CD4-positive, alpha-beta T cell treated with Interleukin-17A for 4 hours (primary cell): Measurements from ENCODE around the gene CLEC4M.
A peak's percentile ranks its signal among the peaks of the same experiment; 100 is the strongest.

Source experiments
- DNase-seq: peaks from one replicate; pipeline ENCODE4 v3.0.0-alpha.2; 2020; ENCODE audit warnings: mixed read lengths

The CLEC4M gene, protein sequence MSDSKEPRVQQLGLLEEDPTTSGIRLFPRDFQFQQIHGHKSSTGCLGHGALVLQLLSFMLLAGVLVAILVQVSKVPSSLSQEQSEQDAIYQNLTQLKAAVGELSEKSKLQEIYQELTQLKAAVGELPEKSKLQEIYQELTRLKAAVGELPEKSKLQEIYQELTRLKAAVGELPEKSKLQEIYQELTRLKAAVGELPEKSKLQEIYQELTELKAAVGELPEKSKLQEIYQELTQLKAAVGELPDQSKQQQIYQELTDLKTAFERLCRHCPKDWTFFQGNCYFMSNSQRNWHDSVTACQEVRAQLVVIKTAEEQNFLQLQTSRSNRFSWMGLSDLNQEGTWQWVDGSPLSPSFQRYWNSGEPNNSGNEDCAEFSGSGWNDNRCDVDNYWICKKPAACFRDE

GRCh38 chr19:7762719-7763293, at the start of gene CLEC4M:
Gene CLEC4M (plus strand): TSS chr19:7763243. CDS start chr19:7763267, 24 bp downstream.
- DNase-seq: no peak

- DNase-seq: no peak
Measured at GRCh38 chr19:7715671-7716070, 47.4 kb upstream of the CLEC4M start.

DNA sequence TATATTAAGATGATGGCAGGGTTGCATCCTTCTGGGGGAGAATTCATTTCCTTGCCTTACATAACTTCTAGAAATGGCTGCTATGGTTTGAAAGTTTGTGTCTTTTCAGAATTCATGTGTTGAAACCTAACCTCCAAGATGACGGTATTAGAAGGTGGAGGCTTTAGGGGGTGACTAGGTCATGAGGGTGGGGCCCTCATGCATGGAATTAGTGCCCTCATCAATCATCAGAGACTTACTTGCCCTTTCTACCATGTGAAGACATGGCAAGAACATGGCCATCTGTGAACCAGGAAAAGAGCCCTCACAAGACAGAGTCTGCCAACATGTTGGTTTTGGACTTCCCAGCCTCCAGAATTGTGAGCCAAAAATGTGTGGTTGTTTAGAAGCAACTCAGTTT, 46.3 kb upstream of the CLEC4M start:
- DNase-seq: no peak

DNA sequence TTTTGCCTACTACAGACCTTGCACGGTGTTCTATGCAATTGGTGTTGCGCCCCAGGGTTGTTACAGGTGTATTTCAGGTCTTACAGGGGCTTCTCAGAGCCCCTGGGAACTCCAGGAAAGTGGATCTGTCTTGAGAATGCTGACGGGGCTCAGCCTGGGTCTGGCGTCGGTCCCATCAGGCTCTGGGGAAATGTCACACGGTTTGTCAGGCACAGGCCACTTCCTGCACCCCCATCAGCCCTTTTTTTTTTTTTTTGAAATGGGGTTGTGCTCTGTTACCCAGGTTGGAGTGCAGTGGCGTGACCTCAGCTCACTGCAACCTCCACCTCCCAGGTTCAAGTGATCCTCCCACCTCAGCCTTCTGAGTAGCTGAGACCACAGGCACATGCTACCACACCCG, 44.4 kb upstream of the CLEC4M start:
- peak; percentile 40 for DNase-seq

GRCh38 chr19:7720351-7720750, 42.7 kb upstream of the CLEC4M start:
- DNase-seq: no peak

DNA sequence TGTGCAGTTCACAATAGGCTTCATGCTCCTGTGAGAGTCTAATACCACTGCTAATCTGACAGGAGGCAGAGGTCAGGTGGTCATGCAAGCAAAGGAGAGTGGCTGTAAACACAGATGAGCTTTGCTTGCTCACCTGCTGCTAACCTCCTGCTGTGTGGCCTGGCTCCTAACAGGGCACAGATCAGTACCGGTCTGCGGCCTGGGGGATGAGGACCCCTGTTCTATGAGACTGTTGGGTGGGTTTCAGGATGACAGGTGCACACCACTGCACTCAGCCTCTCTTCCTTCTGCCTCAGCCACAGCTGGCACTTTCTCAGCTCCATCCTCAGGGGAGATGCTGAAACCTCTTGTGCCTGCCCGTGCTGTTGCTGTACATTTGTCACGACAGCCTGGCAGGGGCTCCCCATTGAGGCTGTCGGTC, 40.8 kb upstream of the CLEC4M start:
- DNase-seq: no peak

GRCh38 chr19:7725791-7726190, 37.3 kb upstream of the CLEC4M start:
- DNase-seq: no peak

DNA sequence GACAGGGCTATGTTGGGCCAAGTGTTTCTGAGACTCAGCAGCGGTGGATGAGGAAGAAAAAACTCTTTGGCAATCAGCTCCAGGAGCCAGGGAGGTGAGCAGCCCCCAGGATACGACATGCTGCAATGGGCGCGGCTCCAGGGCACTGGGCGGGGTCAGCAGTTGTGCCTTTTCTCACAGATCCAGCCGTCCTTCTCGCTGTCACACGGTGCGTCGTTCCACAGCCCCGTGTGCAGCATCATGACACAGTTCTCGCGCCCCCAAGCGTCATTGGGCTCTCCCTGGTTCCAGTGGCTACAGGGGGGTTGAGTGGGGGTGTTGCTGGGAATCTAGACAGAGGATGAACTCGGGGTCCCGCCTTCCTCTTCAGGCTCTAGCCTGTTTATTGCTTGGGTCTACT, 33.8 kb upstream of the CLEC4M start:
- DNase-seq: peak; percentile 29

- DNase-seq: peak; percentile 33
Measured at GRCh38 chr19:7729831-7730285, 33.2 kb upstream of the CLEC4M start.

DNA sequence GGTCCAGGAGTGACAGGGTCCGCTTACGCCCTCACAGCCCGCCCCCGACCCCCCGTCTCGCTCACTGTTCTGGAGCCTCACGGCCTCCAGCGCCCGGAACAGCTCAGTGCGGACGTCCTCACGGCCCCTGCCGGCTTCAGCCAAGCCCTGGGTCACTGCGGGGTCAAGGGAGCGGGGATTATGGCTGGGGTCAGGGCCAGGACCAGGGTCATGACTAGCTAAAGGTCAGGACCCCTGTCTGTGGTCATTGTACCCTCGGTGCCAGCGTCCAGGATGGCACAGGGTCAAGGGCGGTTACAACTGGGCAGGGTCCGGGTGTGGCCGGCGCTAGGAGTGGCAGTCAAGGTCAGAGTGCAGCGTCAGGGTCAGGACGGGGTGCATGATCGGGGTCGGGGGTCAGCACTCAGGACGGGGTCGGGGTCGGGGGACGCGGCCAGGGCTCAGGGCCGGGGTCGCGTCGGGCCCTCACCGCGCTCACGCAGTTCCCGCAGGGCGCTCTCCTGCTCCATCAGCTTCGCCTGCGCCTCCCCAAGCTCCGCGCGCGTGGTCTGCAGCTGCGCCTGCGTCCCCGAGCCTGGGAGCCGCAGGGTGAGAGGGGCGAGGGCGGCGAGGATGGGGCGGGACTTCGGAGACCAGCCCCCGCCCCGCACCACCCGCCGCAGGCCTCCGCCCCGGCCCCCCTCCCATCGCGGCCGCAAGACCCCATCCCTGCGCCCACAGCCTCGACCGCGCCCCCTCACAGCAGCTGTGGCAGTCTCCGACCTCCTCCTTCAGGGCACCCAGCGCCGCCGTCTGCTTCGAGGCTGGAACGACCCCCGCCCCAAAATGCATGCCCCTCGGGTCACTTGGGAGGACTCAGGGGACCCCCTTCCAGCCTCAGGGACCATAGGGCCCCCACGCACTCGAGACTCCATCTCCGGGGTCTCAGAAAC, 32.5 kb upstream of the CLEC4M start:
- no peak for DNase-seq

DNA sequence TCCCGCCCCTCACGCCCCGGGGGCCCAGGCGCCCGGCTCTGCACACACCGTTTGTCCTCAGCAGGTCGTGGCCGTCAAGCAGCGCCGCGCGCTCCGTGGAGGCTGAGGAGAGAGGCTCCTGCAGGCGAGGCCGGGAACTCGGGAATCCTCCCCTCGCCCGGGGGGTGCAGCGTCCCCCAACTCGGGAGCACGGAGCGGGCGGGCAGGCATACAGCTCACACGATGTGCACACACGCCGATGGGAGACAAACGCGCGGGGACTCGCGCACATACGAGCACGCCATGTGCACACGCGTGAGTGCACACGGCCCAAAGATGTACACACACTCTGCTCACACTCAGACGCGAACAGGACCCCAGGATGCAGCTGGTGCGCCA, 31.8 kb upstream of the CLEC4M start:
- no peak for DNase-seq

- no peak for DNase-seq
Measured at GRCh38 chr19:7731615-7732014, 31.4 kb upstream of the CLEC4M start.

GRCh38 chr19:7732045-7732444, 31.0 kb upstream of the CLEC4M start, which contains the start of gene CLEC4G:
Gene CLEC4G (minus strand): TSS chr19:7732110. CDS start chr19:7732102, 8 bp downstream.
- no peak for DNase-seq

GRCh38 chr19:7733376-7733775, 29.7 kb upstream of the CLEC4M start:
- no peak for DNase-seq

- DNase-seq: no peak
Measured at GRCh38 chr19:7734220-7735203, 28.5 kb upstream of the CLEC4M start.

- DNase-seq: no peak
Measured at GRCh38 chr19:7736148-7736547, 26.9 kb upstream of the CLEC4M start.

GRCh38 chr19:7737215-7737614, 25.8 kb upstream of the CLEC4M start:
- DNase-seq: no peak

DNA sequence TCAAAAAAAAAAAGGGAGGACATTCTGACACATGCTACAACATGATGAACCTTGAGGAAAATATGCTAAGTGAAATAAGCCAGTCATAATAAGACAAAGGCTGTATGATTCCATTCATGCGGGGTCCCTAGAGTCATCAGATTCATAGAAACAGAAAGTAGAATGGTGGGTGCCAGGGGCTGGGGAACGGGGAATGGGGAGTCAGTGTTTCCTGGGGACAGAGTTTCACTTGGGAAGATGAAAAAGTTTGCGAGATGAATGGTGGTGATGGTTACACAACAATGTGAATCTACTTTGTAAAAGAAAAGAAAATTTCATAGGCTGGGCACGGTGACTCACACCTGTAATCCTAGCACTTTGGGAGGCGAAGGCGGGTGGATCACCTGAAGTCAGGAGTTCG, 25.0 kb upstream of the CLEC4M start:
- DNase-seq: no peak

DNA sequence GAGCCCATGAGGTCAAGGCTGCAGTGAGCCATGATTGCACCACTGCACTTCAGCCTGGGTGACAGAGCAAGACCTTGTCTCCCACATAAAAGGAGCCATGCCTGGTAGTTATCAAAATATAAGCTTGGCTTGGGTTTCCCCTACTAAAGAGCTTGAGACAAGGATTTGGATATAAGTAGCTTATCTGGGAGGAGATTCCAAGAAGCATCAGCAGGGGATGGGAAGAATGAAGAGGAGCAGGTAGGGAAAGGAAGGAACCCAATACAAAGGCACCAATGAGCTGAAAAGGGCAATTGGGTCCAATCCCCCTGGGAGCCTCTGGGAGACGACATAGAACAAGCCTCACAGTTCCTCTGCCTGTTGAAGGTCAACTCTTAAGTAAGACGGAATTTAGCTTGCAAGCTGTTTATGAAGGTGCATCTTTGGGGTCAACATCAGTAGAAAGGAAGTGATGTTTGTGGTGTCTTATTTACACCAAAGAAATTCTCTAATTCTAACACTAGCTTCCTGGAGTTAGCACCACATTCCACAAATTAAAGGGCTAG, 23.8 kb upstream of the CLEC4M start:
- DNase-seq: no peak

DNA sequence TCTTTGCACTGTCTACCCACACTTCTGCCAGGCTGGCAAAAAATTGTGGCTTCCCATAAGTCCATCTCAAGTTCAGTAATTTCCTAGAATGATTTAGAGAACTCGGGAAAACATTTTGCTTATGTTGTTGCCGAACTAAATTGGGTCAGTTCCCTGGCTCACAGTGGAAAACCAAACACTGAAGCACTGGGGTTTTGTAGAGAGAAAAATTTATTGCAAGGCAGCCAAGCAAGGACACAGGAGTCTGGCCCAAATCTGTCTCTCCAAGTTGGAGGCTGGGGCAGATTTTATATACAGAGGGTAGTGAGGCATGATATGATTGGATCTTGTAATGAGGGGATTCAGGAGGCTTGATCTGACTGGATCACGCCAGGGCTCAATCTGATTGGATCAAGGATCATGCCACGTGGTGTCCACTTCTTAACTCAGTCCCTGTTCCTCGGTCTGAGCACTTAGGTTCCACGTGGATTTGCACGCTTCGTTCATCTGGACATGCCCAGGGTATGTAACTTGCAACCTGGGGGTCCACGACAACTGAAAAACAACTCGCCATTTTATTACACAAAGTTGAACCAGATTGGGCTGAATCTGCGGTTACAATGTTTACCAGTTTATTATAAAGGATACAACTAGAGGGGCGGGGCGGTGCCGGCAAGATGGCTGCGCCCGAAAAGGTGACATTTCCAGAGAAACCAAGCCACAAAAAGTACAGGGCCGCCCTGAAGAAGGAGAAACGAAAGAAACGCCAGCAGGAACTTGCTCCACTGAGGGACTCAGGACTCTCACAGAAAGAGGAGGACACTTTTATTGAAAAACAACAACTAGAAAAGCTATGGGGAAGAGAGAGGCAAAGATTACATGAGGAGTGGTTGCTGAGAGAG, 23.0 kb upstream of the CLEC4M start:
- DNase-seq: no peak

DNA sequence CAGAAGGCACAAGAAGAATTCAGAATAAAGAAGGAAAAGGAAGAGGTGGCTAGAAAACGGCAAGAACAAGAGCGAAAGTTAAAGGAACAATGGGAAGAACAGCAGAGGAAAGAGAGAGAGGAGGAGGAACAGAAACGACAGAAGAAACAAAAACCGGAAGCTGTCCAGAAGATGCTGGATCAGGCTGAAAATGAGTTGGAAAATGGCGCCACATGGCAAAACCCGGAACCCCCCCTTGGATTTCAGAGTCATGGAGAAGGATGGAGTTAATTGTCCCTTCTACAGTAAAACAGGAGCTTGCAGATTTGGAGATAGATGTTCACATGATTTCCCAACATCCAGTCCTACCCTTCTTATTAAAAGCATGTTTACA, 22.4 kb upstream of the CLEC4M start:
- no peak for DNase-seq
